Measurements from ENCODE around the gene TXNL4B. TPM values are rescaled to one million over a fixed set of nuclear protein-coding genes. Genes with fewer than 3 reads are reported as not detected.
"Not testable (repeated sequence)": the region's sequence is repeated elsewhere in the genome, so short reads cannot be mapped to it uniquely, and the experiment has no call there.

TXNL4B gene
- total and polyA plus RNA-seq, 10 of the 15 experiments (the other 5 are each of a cell fraction or from before 2014, with no cell fraction given): 11.1 to 24.0 (median 15.9) TPM

DNA sequence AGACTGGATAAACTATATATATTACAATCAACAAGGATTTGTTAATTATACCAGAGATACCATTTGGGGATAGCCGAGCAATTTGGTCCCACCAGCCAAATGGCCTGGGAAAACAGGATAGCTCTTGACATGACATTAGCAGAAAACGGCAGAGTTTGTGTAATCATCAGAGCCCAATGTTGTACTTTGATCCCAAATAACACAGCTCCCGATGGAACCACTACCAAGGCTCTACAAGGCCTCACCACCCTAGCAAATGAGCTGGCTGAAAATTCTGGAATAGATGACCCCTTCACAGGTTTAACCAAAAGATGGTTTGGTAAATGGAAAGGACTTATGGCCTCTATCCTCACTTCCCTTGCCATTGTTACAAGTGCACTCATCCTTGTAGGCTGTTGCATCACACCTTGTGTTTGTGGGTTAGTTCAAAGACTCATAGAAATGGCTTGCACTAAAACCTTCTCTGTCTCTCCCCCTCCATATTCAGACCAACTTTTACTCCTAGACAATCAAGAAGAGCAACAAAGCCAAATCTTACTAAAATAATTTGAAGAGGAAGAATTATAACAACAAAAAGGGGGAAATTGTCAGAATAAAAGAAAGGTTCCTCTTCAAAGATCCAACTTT lies 9.5 kb downstream of the TXNL4B start:
- FAIRE-seq: no peak
- no peak for ATAC-seq
- Histone ChIP-seq H3K9ac (ENCODE audit: control insufficient read depth, insufficient read depth, low read length) (no peak overlapping the region), H3K27me3 (replicated peaks in 1 of 2; ENCODE audit: control insufficient read depth in 2 of 2, insufficient read depth in 2 of 2, low read length in 1 of 2) (no peaks in the 10 kb centered on the region), H4K20me1 (ENCODE audit: control insufficient read depth, insufficient read depth) (no peaks in the 10 kb centered on the region), H3K79me2 (ENCODE audit: control insufficient read depth, insufficient read depth, low read length) (no peaks in the 10 kb centered on the region), H3K9me3 (replicated peaks; ENCODE audit: control insufficient read depth, insufficient read depth, low read length) (peaks cover 3% of the 10 kb centered on the region; the same call in 1 of the 3 replicates), H2AFZ (ENCODE audit: control insufficient read depth, low read depth, low read length) (no peak overlapping the region), H3K36me3 (ENCODE audit: control insufficient read depth in 2 of 2, insufficient read depth in 2 of 2, low read length in 1 of 2) (peaks cover 4 to 16% of the 10 kb centered on the region in 2 experiments; a peak in 2 of 4 replicates), H3K4me2 (ENCODE audit: control insufficient read depth, insufficient read depth) (no peak overlapping the region), H3K27ac (ENCODE audit: control insufficient read depth, insufficient read depth) (no peak overlapping the region), H3K4me1 (ENCODE audit: control insufficient read depth, insufficient read depth, low read length) (no peaks in the 10 kb centered on the region), H3K4me3 (no peak overlapping the region)
- intact Hi-C loops (cut with micrococcal nuclease; ENCODE audit: unreplicated experiment) (no loop called here), in situ Hi-C loops (cut with MboI) (no loop called here)
- TF ChIP-seq FOXM1 (IDR thresholded peaks at IDR 0.05; ENCODE audit: low read depth, low read length) (no peak), DPF2 (IDR thresholded peaks at IDR 0.05) (no peak), FOXK2 (IDR thresholded peaks at IDR 0.05) (no peak), CBX3 (IDR thresholded peaks at IDR 0.05; ENCODE audit: borderline replicate concordance, low read depth) (no peak), ZNF384 (IDR thresholded peaks at IDR 0.05; ENCODE audit: borderline replicate concordance, low read depth, low read length) (no peak)
- no peak for DNase-seq (ENCODE audit: low read depth, low spot score)
- ChIA-PET CTCF (interaction anchor here (1.0 kb wide), 1 partner anchor 11 kb away, joined by 3 read pairs; no protein-coding TSS in a partner anchor), SMC1A (ENCODE audit: uncharacterized antibody, unreplicated experiment) (interaction anchor here (1.5 kb wide), 1 partner anchor 8 kb away, joined by 3 read pairs; no protein-coding TSS in a partner anchor), RAD21 (ENCODE audit: unreplicated experiment) (no interaction called here), POLR2A (no interaction called here)
- BruUV-seq (replicated peaks): no TSS peak
- WGBS (ENCODE audit: insufficient coverage, insufficient replicate concordance, low lambda C conversion rate, missing lambda C conversion rate): 82% methylated on average over 3 of the region's 3 CpGs

DNA sequence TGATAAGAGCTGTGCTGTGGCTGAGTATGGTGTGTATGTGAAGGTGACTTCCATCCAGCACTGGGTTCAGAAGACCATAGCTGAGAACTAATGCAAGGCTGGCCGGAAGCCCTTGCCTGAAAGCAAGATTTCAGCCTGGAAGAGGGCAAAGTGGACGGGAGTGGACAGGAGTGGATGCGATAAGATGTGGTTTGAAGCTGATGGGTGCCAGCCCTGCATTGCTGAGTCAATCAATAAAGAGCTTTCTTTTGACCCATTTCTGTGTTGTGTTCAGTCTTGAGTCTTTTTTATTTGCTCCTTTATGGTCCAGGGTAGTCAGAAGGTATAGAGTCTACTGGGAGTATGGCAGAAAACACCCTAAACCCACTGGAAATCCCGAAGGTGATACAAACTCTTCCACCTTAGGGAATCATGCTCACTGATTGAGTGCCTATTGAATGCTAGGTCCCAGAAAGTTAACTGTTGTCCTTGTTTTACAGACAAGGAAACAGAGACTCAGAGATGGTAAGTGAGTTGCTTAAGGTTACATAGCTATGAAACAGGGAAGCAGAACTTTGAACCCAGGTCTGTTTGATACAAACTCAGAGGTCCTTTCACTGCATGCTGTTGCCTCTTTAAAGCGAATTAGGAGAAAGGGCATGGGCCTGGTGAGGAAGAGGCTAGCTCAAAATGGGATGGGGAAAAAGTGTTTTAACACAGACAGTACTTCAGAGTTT lies 16.3 kb downstream of the TXNL4B start:
- H3K27me3 ChIP-seq (replicated peaks in 1 of 2; ENCODE audit: control insufficient read depth in 2 of 2, insufficient read depth in 2 of 2, low read length in 1 of 2); H3K4me3 ChIP-seq; DNase-seq (ENCODE audit: low read depth, low spot score); H3K36me3 ChIP-seq (ENCODE audit: control insufficient read depth in 2 of 2, insufficient read depth in 2 of 2, low read length in 1 of 2); H4K20me1 ChIP-seq (ENCODE audit: control insufficient read depth, insufficient read depth); H3K9me3 ChIP-seq (replicated peaks; ENCODE audit: control insufficient read depth, insufficient read depth, low read length); H3K79me2 ChIP-seq (ENCODE audit: control insufficient read depth, insufficient read depth, low read length); BruUV-seq (replicated peaks); H3K4me2 ChIP-seq (ENCODE audit: control insufficient read depth, insufficient read depth); H3K9ac ChIP-seq (ENCODE audit: control insufficient read depth, insufficient read depth, low read length); H3K4me1 ChIP-seq (ENCODE audit: control insufficient read depth, insufficient read depth, low read length); FAIRE-seq; H3K27ac ChIP-seq (ENCODE audit: control insufficient read depth, insufficient read depth); ATAC-seq; RAD21 ChIA-PET (ENCODE audit: unreplicated experiment); intact Hi-C loops (cut with micrococcal nuclease; ENCODE audit: unreplicated experiment); in situ Hi-C loops (cut with MboI); H2AFZ ChIP-seq (ENCODE audit: control insufficient read depth, low read depth, low read length): not testable (repeated sequence)
- POLR2A ChIA-PET: interaction anchor here (1.4 kb wide), 1 partner anchor 15 kb away, joined by 5 read pairs; no protein-coding TSS in a partner anchor
- SMC1A ChIA-PET (ENCODE audit: uncharacterized antibody, unreplicated experiment): interaction anchor here (1.5 kb wide), 1 partner anchor 13 kb away, joined by 3 read pairs; no protein-coding TSS in a partner anchor
- WGBS (ENCODE audit: insufficient coverage, insufficient replicate concordance, low lambda C conversion rate, missing lambda C conversion rate): 72% methylated on average over 2 of the region's 5 CpGs
- CTCF ChIA-PET: interaction anchor here (1.4 kb wide), 1 partner anchor 21 kb away, joined by 3 read pairs; no protein-coding TSS in a partner anchor

DNA sequence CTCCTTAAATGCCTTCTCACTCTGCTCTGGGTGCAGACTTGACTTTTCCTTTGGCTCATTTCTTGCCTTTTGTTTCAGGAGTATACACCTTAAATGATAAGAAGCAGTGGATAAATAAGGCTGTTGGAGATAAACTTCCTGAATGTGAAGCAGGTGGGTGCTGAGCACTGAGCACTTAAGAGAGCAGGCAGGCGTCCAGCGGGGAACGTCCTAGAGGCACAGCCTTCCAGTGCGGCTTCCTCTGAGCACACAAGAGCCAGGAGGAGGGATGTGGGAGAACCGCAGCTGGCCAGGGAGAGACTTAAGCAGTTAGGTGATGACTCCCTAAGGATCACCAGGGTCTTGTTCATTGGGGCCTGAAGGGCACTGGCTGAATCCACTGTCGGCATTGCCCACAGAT lies 18.4 kb downstream of the TXNL4B start:
- SMC1A ChIA-PET (ENCODE audit: uncharacterized antibody, unreplicated experiment): interaction anchor here (0.6 kb wide), 1 partner anchor 516 kb away, joined by 4 read pairs; no protein-coding TSS in a partner anchor
- POLR2A ChIA-PET: interaction anchor here (0.7 kb wide), 1 partner anchor 107 kb away, joined by 4 read pairs; no protein-coding TSS in a partner anchor
- BruUV-seq (replicated peaks); H3K4me2 ChIP-seq (ENCODE audit: control insufficient read depth, insufficient read depth); in situ Hi-C loops (cut with MboI); H3K9me3 ChIP-seq (replicated peaks; ENCODE audit: control insufficient read depth, insufficient read depth, low read length); H3K79me2 ChIP-seq (ENCODE audit: control insufficient read depth, insufficient read depth, low read length); H3K4me1 ChIP-seq (ENCODE audit: control insufficient read depth, insufficient read depth, low read length); H3K9ac ChIP-seq (ENCODE audit: control insufficient read depth, insufficient read depth, low read length); H3K4me3 ChIP-seq; ATAC-seq; CTCF ChIA-PET; H3K36me3 ChIP-seq (ENCODE audit: control insufficient read depth in 2 of 2, insufficient read depth in 2 of 2, low read length in 1 of 2); H4K20me1 ChIP-seq (ENCODE audit: control insufficient read depth, insufficient read depth); H3K27ac ChIP-seq (ENCODE audit: control insufficient read depth, insufficient read depth); FAIRE-seq; H2AFZ ChIP-seq (ENCODE audit: control insufficient read depth, low read depth, low read length); RAD21 ChIA-PET (ENCODE audit: unreplicated experiment); DNase-seq (ENCODE audit: low read depth, low spot score); intact Hi-C loops (cut with micrococcal nuclease; ENCODE audit: unreplicated experiment); H3K27me3 ChIP-seq (replicated peaks in 1 of 2; ENCODE audit: control insufficient read depth in 2 of 2, insufficient read depth in 2 of 2, low read length in 1 of 2): not testable (repeated sequence)
- WGBS (ENCODE audit: insufficient coverage, insufficient replicate concordance, low lambda C conversion rate, missing lambda C conversion rate): 67% methylated on average over 2 of the region's 6 CpGs
